ENCODE results near the gene CNOT6L.
"Not testable (repeated sequence)": the region's sequence is repeated elsewhere in the genome, so short reads cannot be mapped to it uniquely, and the experiment has no call there.

CNOT6L gene

DNA sequence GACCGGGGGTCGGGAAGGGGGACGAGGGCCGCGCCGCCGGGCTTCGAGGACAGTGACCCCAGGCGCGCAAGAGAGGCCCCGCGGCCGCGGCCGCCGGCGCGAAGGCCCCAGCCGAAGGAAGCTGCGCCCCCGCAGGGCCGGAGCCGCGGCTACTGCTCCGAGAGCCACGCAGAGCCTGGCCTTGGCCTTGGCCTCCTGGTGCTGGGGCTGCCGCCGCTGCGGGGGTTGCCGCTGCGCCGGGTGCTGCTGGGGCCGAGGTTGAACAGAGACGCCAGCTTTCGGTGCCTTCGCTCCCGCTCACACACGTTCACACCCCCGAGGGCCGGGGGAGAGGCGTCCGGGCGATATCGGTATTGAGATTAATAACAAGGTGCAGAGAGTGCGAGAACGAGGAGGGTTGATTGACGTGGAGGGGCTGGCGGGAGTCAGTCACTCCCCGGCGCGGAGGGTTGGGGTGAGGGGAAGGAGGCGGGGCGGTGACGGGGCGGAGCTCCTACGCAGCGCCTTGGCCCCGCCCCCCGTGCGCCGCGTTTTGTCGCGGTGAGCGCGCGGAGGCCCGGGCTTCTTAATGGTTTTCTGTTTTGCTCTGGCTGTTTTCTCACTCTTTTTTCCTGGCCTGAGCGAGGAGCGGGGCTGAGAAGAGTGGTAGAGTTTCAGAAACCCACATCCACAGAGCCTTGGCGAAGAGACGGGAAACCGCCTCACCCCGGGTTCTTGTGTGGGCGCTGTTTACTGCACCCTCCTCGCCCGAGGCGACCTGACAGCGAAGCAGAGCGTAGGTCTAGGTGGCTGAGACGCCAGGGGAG lies 878 bp upstream of the CNOT6L start:
- peak; percentile 74 for DNase-seq

DNA sequence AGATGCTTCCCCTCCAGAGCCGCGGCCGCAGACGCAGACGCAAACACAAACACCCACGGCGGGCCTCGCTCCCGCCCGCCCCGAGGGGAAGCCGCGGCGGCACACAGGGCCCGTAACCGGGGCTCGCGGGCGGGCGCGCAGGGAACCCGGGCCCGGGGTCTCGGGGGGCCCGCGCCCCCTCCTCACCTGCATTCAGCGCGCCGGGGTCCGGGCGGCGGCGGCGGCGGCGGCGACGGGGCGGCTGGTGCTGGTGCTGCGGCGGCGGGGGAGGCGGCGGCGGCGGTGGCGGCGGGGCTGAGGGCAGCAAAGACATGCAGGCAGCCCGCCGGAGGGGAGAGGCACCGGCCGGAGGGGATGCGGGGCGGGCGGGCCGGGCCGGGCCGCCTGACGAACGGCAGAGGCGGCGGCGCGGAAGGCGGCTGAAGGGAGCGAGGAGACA lies 255 bp upstream of the CNOT6L start:
- no peak for DNase-seq

DNA sequence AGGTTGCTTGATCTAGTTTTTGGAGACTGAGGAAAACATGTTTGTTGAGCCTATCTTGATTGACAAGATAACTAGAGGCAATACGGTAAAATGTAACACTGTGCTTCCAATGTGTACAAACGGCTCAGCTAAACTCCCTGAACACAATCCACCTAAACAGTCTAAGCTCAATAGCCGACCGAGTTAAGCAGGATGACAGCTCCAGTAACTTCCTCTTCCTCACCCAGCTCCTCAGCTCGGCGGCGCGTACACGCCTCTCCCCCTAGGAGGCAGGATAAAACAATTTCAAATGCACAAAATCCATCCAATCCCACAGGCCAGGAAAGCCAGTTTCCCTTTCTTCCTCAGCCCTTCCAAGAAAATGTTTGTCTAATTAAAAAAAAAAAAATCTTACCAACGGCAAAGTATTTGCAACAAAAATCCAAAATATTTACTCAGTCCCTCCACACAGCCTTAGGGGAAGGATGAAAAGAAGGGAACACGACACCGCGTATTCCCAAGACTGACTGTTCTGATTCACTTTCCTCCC lies 1.0 kb downstream of the CNOT6L start:
- peak; percentile 75 for DNase-seq

DNA sequence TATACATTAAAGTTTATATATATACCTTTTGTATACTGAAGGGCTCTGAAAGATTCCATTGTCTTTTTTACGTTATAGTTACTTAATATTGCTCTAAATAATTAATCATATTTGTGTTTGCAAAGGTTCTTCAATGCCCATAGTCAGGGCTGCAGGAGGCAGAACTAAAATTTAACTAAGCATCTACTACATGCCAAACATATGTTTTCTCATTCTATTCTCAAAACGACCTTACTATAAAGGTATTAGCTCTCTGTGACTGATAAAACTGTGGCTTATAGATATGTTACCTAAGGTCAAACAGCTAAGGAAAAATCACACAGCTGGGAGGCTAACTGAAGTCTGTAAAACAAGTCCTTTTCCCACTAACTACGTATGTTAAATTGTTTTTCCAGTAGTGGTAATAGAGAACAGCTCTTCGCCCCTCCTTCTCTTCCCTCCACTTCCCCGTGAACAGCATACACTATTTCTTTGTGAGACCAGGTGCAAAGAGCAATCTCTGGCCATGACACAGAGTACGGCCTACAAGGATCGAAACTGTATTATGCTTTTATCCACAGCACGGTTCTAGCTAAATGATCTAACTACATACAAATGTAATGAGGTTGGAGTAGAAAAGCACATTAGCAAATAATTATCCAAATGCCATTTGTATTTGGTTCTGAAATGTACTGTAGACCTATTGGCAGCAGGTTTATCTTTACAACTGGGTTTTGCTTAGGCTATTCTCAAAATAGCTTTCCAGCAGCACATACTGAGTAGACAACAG lies 1.7 kb downstream of the CNOT6L start:
- no peak for DNase-seq

DNA sequence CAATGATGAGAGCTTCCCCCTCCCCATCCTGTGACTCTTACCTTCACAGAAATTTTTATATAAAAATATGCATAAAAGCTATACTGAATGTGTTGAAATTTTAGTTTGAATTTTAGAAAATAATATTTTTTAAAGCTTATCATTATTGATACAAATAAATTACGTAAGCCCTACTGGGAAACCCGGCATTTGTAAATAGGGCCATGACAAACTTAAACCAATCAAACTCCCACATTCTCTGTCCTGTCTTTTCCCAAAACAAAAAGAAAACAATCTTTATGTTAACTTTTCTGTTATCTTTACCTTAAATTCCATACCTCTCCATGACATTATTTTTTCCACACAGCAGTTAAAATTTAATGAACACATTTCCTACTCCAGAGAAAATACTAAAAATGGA lies 2.6 kb downstream of the CNOT6L start:
- DNase-seq, result no peak

DNA sequence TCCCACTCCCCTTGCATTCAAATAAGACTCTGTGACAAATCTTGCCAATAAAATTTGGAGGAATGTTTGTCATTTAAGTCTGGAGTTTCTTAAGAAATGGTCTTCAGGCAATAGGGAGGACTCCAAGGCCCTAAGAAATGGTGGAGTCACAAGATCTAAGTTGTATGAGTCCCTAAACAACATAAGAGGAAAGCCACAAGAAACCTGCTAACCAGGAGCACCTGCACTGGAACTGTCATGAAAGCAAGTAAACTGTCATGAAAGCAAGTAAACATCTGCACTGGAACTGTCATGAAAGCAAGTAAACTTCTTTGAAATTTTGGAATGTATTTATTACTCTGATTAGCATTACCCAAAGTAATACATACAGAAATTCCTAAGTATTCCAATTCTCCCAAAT lies 3.5 kb downstream of the CNOT6L start:
- no peak for DNase-seq

DNA sequence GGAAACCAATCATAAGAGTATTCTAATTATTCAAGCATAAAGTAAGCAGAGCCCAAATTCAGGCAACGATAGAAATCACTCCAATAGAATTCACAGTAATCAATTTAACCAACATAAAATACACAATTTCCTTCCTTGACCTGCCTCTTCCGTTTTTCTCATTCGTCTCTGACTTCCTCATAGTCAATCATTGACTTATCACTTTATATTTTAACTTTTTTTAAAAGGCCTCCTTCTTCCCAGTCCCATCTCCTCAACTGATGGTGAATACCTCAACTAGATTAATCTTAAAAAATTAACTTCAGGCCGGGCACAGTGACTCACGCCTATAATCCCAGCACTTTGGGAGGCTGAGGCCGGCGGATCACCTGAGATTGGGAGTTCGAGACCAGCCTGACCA lies 13.3 kb downstream of the CNOT6L start:
- no peak for DNase-seq

DNA sequence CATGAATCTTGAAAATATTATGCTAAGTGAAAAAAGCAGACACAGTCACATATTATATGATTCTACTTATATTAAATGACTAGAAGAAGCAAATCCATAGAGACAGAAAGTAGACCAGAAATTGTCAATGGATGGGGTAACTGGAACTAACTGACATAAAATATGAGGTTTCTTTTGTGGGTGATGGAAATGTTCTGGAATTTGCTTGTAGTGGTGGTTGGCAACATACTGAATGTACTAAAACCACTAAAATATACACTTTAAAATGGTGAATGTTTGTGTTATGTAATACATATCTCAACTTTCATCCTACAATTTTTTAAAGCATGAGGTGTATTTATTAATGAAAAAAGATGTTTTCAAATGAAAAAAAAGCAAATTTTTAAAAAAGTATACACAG lies 14.7 kb downstream of the CNOT6L start:
- DNase-seq, result no peak

DNA sequence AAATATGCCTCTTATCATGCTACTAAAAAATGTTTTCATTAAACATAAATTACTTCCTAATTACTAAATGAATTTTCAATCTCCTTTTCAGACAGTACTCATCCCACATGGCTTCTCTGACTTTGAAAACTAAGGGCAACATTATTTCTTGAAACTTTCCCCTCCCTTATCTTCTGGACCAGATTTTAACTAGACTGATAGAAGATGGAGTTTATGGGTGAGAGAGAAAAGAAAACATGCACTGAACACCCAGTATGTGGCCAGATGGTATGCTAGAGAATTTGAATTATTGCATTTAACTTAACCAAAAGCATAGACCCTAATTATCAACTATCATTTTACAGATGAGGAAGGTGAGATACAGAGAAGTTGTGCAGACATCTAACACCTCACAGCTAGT lies 16.8 kb downstream of the CNOT6L start:
- no peak for DNase-seq

DNA sequence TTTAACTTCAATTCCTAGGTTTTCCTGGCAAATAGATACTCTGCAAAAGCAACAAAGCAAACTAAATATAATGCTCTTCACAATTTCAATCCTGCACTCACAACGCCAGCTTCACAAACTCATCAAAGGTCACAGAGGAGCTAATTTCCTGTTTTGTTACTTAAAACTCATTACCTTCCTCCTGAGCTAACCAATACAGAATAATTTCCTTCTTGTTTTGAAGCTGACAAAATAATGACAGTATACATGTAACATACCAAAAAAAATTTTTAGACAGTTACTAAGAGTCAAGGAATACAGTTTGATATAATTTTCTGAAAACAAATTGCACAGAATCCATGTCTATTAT lies 17.9 kb downstream of the CNOT6L start:
- DNase-seq, result no peak

DNA sequence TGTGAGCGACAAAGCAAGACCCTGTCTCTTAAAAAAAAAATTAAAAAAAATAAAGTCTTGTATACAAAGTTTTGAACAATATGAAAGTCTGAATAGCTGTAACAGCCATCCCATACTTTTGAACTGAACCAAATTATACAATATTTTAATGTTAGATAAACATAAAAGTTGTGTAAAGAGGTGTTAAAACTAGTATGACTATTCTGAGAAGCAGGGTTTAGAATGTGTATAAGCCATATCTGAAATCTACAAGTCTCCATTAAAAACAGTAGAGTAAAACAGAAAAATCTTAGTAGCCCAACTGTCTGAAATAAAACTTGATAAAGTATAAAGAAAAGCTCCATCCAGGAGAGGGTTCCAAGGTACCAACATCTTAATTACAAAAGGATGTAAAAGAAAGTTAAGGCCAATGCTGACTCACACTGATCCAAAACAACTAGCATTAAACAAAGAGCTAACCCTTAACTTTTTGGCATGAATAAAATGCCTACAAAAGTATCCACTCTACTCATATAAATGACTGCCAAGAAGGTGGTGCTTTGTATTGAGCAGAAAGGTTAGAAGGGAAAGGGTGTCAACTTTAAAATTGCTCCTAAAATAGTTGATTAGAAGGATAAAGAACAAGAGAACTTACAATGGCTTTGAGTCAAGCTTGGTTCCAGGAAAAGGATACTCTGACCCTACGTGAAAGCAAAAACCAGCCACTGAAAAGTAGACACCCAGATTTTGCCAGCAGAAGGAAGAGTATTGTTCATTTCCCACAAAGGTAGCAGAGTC lies 18.5 kb downstream of the CNOT6L start:
- DNase-seq, result no peak

DNA sequence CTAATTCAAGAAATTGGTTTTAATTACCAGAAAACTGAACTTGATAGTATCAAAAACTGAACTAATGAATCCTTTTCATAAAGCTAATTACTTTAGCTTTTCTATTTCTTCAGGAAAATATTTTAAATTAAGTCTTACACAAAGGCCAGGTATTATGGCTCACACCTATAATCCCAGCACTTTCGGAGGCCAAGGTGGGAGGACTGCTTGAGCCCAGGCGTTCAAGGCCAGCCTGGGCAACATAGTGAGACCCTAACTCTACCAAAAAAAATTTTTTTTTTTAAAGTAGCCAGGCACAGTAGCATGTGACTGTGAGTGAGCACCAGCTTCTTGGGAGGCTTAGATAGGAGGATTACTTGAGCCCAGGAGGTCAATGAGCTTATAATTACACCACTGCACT lies 19.1 kb downstream of the CNOT6L start:
- no peak for DNase-seq

DNA sequence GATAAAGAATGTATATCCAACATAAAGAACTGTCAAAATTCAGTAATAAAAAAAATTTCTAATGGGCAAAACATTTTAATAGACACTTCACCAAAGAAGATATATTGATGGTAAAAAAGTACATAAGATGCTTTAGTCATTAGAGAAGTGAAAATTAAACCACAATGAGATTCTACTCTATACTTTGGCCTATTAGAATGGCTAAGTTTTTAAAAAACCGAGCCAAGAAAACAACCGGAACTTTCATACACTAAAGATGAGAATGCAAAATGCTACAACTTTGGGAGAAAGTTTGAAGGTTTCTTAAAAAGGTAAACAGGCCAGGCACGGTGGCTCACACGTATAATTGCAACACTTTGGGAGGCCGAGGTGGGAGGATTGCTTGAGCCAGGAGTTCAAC lies 20.8 kb downstream of the CNOT6L start:
- no peak for DNase-seq

DNA sequence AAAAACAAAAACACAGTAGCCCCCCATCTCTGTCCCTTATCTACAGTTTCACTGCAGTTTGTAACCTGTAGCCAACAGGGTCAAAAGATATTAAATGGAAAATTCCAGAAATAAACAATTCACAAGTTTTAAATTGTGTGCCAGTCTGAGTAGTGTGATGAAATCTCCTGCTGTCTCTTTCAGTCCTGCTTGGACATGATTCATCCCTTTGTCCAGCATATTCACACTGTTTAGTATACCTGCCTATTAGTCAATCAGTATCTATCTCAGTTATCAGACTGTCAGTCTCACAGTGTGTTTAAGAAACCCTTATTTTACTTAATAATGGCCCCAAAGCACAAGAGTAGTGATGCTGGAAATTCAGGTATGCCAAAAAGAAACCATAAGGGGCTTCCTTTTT lies 21.9 kb downstream of the CNOT6L start:
- no peak for DNase-seq

DNA sequence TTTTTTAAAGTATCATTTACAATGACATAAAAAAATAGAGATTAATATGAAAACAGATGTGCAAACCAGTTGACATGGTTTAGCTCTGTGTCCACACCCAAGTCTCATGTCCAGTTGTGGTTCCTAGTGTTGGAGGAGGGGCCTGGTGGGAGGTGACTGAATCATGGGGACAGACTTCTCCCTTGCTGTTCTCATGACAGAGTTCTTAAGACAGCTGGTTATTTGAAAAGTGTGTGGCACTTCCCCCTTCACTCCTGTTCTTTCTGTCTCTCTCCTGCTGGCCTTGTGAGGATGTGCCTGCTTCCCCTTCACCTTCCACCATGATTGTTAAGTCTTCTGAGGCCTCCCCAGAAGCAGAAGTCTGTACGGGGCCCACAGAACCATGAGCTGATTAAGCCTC lies 23.8 kb downstream of the CNOT6L start:
- DNase-seq, result no peak

DNA sequence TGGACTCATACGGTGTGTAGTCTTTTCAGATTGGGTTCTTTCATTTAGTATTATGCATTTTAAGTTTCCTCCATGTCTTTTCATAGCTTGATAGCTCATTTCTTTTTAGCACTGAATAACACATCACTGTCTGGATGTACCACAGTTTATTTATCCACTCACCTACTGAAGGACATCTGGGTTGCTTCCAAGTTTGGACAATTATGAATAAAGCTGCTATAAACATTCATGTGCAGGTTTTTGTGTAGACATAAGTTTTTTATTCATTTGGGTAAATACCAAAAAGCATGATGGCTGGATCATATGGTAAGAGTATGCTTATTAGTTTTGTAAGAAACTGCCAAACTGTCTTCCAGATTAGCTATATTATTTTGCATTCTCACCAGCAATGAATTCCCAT lies 29.0 kb downstream of the CNOT6L start:
- DNase-seq, result no peak

DNA sequence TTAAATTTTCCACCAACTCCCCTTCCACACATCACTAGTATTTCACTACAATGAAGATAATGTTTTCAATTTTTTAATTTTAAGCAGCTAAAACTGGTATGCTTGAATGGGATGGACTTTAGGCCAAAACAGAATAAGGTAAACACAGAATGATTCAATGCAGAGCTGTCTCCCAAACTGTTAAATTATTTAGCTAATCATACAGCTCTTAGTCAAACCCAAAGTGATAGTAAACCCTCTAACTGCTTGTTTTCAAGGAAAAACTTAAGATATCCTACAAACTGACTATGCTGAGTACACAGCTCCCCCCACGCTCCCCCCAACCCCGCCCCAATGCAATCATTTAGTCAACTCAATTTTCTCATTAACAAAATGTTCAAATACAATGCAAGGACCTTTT lies 30.2 kb downstream of the CNOT6L start:
- DNase-seq, result no peak

DNA sequence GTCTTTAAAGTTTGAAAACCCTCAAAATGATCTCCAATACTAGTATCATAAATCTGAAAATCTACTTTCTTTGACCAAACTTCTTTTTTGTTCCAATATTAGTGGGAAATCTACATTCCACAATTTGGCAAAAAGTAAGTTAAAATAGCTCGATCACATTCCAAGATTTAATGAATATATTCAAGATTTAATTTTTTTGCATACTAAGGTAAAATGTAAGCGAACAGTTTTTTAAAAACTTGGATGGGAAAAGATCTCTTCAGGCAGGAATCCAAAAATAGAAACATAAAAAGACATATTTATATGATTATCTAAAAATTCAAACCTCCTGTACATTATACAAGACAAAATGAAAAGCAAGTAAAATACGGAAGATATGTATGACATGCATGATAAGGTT lies 31.2 kb downstream of the CNOT6L start:
- no peak for DNase-seq

DNA sequence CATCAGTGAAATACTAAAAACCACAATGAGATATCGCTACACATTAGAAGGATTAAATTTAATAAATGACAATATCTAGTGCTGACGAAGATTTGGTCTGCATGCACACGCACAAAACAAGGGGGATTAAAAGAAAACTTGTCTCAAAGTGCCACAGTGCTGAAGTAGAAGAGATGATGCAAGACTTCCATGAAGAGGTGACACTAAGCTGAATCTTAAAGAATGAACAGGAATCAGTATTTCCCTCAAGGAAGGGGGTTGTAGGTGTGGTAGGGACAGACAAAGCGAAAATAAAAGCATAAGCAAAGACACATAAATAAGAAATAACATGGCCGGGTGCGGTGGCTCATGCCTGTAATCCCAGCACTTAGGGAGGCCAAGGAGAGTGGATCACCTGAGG lies 33.5 kb downstream of the CNOT6L start:
- DNase-seq, result no peak

DNA sequence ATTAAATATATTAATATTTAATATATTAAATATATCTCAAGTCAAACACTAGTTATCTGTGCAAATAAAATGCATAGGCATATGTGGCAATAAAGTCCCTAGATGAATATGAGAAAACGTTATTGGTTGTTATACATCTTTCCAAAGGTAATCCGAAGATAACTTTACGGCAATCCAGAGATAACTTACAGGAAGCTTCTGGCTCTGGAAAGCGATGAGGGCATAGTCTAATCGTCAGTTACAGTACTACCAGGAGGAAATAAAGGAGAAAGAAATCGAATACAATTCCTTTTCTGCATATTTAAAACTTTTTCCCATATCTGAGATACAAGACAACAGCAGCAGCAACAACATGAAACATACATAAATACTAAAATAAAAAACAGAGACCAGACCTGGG lies 35.3 kb downstream of the CNOT6L start:
- no peak for DNase-seq

DNA sequence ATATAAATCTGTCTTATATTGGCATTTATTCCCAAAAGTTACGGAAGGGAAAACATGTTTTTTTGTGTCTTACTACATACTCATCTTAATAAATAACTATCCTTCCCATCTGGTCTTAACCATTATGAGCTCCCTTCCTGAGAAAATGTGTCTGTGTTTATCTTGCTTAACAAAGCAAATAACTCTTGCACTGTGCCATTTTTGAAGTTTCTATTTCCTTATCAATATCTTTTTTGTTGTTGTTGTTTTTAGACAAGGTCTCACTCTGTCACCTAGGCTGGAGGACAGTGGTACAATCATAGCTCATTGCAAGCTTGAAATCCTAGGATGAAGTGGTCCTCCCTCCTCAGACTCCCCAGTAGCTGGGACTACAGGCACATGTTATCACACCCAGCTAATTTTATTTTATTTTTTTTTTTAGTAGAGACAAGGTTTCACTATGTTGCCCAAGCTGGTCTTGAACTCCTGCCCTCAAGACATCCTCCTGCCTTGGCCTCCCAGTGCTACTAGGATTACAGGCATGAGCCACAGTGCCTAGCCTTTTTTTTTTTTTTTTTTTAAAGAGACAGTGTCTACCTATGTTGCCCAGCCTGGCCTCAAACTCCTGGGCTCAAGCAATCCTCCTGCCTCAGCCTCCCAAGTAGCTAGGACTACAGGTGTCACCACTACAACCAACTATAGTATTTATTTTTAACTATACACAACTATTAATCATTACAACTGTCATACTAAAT lies 36.9 kb downstream of the CNOT6L start:
- no peak for DNase-seq

DNA sequence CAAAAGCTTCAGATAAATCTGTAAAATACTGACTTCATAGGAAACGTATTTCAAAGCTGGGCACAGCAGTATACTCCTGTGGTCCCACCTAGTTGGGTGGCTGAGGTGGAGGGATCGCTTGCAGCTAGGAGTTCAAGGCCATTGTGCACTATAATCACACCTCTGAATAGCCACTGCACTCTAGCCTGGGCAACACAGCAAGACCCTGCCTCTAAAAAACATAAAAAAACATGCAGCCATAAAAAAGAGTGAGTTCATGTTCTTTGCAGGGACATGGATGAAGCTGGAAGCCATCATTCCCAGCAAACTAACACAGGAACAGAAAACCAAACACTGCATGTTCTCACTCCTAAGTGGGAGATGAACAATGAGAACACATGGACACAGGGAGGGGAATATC lies 38.4 kb downstream of the CNOT6L start:
- DNase-seq, result not testable (repeated sequence)
